Nephron (organoid): Measurements from ENCODE around the gene ADAMTS2.

Experiments used
- H3K27ac Mint-ChIP-seq, 3 experiments: 2 replicates each; pipeline ENCODE4 v1.8.0; 2020; ENCODE audit warnings: mixed read lengths in 3 of 3, mild to moderate bottlenecking in 2 of 3, moderate library complexity in 1 of 3
- H3K27me3 Mint-ChIP-seq: 2 replicates; pipeline ENCODE4 v1.8.0; 2021; ENCODE audit warnings: low read depth, mild to moderate bottlenecking, moderate library complexity, mixed read lengths
- H3K36me3 Mint-ChIP-seq: 2 replicates; pipeline ENCODE4 v1.8.0; 2020; ENCODE audit warnings: low read depth, mixed read lengths
- H3K4me1 Mint-ChIP-seq: 2 replicates; pipeline ENCODE4 v1.8.0; 2020; ENCODE audit warnings: mixed read lengths
- H3K4me3 Mint-ChIP-seq, 3 experiments: 2 replicates each; pipeline ENCODE4 v1.8.0; 2020; ENCODE audit warnings: mild to moderate bottlenecking in 3 of 3, mixed read lengths in 3 of 3, moderate library complexity in 2 of 3
- H3K9me3 Mint-ChIP-seq: 2 replicates; pipeline ENCODE4 v1.8.0; 2020; ENCODE audit warnings: mixed read lengths
- CTCF ChIP-seq, 3 experiments: fragments of 200-600 bp; sonication (generic); IDR thresholded peaks; one replicate each; pipeline ENCODE4 v1.5.0; 2021; ENCODE audit warnings: antibody characterized with exemption in 3 of 3; ENCODE audit not compliant: unreplicated experiment in 3 of 3

Gene ADAMTS2

GRCh38 chr5:179314606-179315355 lies 30.5 kb downstream of the ADAMTS2 start:
- no peak for TF ChIP-seq CTCF (IDR thresholded peaks at IDR 0.05; ENCODE audit: unreplicated experiment in 3 of 3)
- peaks cover 12% of the 10 kb centered on the region for H3K27me3 Mint-ChIP-seq
- H3K36me3 Mint-ChIP-seq, result peaks cover 6% of the 10 kb centered on the region
- H3K4me3 Mint-ChIP-seq, result peak overlapping the region in 1 of 3 experiments; percentile 22
- H3K4me1 Mint-ChIP-seq, result peaks cover 65% of the 10 kb centered on the region
- peak overlapping the region; percentile 6 to 95 (median 91) for H3K27ac Mint-ChIP-seq
- H3K9me3 Mint-ChIP-seq, result peaks cover 9% of the 10 kb centered on the region

- H3K27ac Mint-ChIP-seq, result peak overlapping the region in 2 of 3 experiments; percentile 91 to 95
- H3K4me1 Mint-ChIP-seq, result peaks cover 57% of the 10 kb centered on the region
- TF ChIP-seq CTCF (IDR thresholded peaks at IDR 0.05; ENCODE audit: unreplicated experiment in 3 of 3), result no peak
- H3K27me3 Mint-ChIP-seq, result peaks cover 12% of the 10 kb centered on the region
- no peak overlapping the region for H3K4me3 Mint-ChIP-seq
- peaks cover 6% of the 10 kb centered on the region for H3K36me3 Mint-ChIP-seq
- H3K9me3 Mint-ChIP-seq, result peaks cover 9% of the 10 kb centered on the region
These were observed 31.3 kb downstream of the ADAMTS2 start for GRCh38 chr5:179313849-179314521.

GRCh38 chr5:179312557-179313235 lies 32.6 kb downstream of the ADAMTS2 start:
- Mint-ChIP-seq H3K9me3 (peaks cover 9% of the 10 kb centered on the region), H3K4me3 (no peak overlapping the region), H3K27me3 (peaks cover 12% of the 10 kb centered on the region), H3K36me3 (peaks cover 6% of the 10 kb centered on the region), H3K4me1 (peaks cover 46% of the 10 kb centered on the region), H3K27ac (peak overlapping the region in 2 of 3 experiments; percentile 77 to 89)
- no peak for TF ChIP-seq CTCF (IDR thresholded peaks at IDR 0.05; ENCODE audit: unreplicated experiment in 3 of 3)

GRCh38 chr5:179311581-179311980 lies 33.7 kb downstream of the ADAMTS2 start:
- Mint-ChIP-seq H3K27ac (peak overlapping the region in 1 of 3 experiments; percentile 89), H3K9me3 (peaks cover 9% of the 10 kb centered on the region), H3K36me3 (peaks cover 6% of the 10 kb centered on the region), H3K4me3 (no peak overlapping the region), H3K4me1 (peaks cover 37% of the 10 kb centered on the region), H3K27me3 (peaks cover 9% of the 10 kb centered on the region)
- no peak for TF ChIP-seq CTCF (IDR thresholded peaks at IDR 0.05; ENCODE audit: unreplicated experiment in 3 of 3)

GRCh38 chr5:179311091-179311470 lies 34.2 kb downstream of the ADAMTS2 start:
- Mint-ChIP-seq H3K27ac (peak overlapping the region in 1 of 3 experiments; percentile 89), H3K27me3 (peaks cover 9% of the 10 kb centered on the region), H3K36me3 (peaks cover 6% of the 10 kb centered on the region), H3K4me1 (peaks cover 41% of the 10 kb centered on the region), H3K9me3 (peaks cover 10% of the 10 kb centered on the region), H3K4me3 (no peak overlapping the region)
- TF ChIP-seq CTCF (IDR thresholded peaks at IDR 0.05; ENCODE audit: unreplicated experiment in 3 of 3), result no peak
